Mesenchymal stem cell (in vitro differentiated cells and primary cell): ENCODE measurements around the gene BLMH.

Experiments used
- DNase-seq: peaks from one replicate; pipeline ENCODE4 v3.0.0-alpha.2; 2013
- H2AFZ ChIP-seq: one replicate; pipeline ENCODE4 v1.6.1; 2013; ENCODE audit warnings: low read depth, mild to moderate bottlenecking, control low read depth, inconsistent platforms, low read length, moderate library complexity
- H2AK5ac ChIP-seq: 2 replicates; pipeline ENCODE4 v1.6.1; 2013; ENCODE audit warnings: low read length, moderate library complexity, mild to moderate bottlenecking, inconsistent platforms; ENCODE audit not compliant: severe bottlenecking
- H2BK120ac ChIP-seq: one replicate; pipeline ENCODE4 v1.6.1; 2013; ENCODE audit warnings: low read depth, mild to moderate bottlenecking, inconsistent platforms, low read length, moderate library complexity
- H2BK12ac ChIP-seq, 2 experiments: one replicate each; pipeline ENCODE4 v1.6.1; 2013; ENCODE audit warnings: inconsistent platforms in 2 of 2, low read length in 2 of 2, mild to moderate bottlenecking in 2 of 2, moderate library complexity in 2 of 2, control low read depth in 1 of 2
- H2BK15ac ChIP-seq: one replicate; pipeline ENCODE4 v1.6.1; 2013; ENCODE audit warnings: mild to moderate bottlenecking, low read depth, inconsistent platforms; ENCODE audit not compliant: poor library complexity, severe bottlenecking
- H2BK5ac ChIP-seq: 2 replicates; pipeline ENCODE4 v1.6.1; 2013; ENCODE audit warnings: low read depth, mild to moderate bottlenecking, low read length, control low read depth, inconsistent platforms; ENCODE audit not compliant: poor library complexity, severe bottlenecking
- H3K14ac ChIP-seq, 2 experiments: one replicate each; pipeline ENCODE4 v1.6.1; 2013; ENCODE audit warnings: inconsistent platforms in 2 of 2, low read length in 2 of 2, control low read depth in 1 of 2, mild to moderate bottlenecking in 1 of 2, moderate library complexity in 1 of 2
- H3K18ac ChIP-seq, 2 experiments: one replicate each; pipeline ENCODE4 v1.6.1; 2013; ENCODE audit warnings: inconsistent platforms in 2 of 2, low read length in 2 of 2, control low read depth in 1 of 2, low read depth in 1 of 2, mild to moderate bottlenecking in 1 of 2
- H3K23ac ChIP-seq, 2 experiments: one replicate each; pipeline ENCODE4 v1.6.1; 2013; ENCODE audit warnings: inconsistent platforms in 2 of 2, low read length in 2 of 2, mild to moderate bottlenecking in 2 of 2, moderate library complexity in 2 of 2, control low read depth in 1 of 2
- H3K27ac ChIP-seq: 2 replicates; pipeline ENCODE4 v1.5.1; 2013; ENCODE audit warnings: mild to moderate bottlenecking, moderate library complexity, low read length, control low read depth, inconsistent platforms; ENCODE audit not compliant: poor library complexity, severe bottlenecking
- H3K27me3 ChIP-seq, 2 experiments: 2 replicates each; pipeline versions ENCODE4 v1.6.1 to v1.7.0; 2013; ENCODE audit warnings: low read length in 2 of 2, mild to moderate bottlenecking in 2 of 2, moderate library complexity in 2 of 2, control low read depth in 1 of 2, inconsistent platforms in 1 of 2; ENCODE audit not compliant: control insufficient read depth in 1 of 2, insufficient read depth in 1 of 2
- H3K36me3 ChIP-seq, 2 experiments: 2 replicates each; pipeline versions ENCODE4 v1.6.1 to v1.7.0; 2013; ENCODE audit warnings: low read length in 2 of 2, control low read depth in 1 of 2, inconsistent platforms in 1 of 2, low read depth in 1 of 2, mild to moderate bottlenecking in 1 of 2; ENCODE audit not compliant: insufficient read depth in 2 of 2, control insufficient read depth in 1 of 2
- H3K4ac ChIP-seq, 2 experiments: one replicate each; pipeline ENCODE4 v1.6.1; 2013; ENCODE audit warnings: inconsistent platforms in 2 of 2, low read length in 2 of 2, mild to moderate bottlenecking in 2 of 2, moderate library complexity in 2 of 2, control low read depth in 1 of 2, low read depth in 1 of 2
- H3K4me1 ChIP-seq: 2 replicates; pipeline ENCODE4 v1.6.1; 2013; ENCODE audit warnings: low read depth, low read length, control low read depth; ENCODE audit not compliant: control insufficient read depth, insufficient read depth
- H3K4me2 ChIP-seq: 2 replicates; pipeline ENCODE4 v1.6.1; 2013; ENCODE audit warnings: low read length, mild to moderate bottlenecking, inconsistent platforms; ENCODE audit not compliant: poor library complexity, severe bottlenecking
- H3K4me3 ChIP-seq, 2 experiments: 2 replicates each; pipeline versions ENCODE4 v1.5.1 to v1.7.0; 2013; ENCODE audit warnings: low read length in 2 of 2, mild to moderate bottlenecking in 2 of 2, control low read depth in 1 of 2, low read depth in 1 of 2; ENCODE audit not compliant: insufficient read depth in 1 of 2
- H3K79me1 ChIP-seq: replicated peaks from 2 replicates; pipeline ENCODE4 v1.6.1; 2013; ENCODE audit warnings: mild to moderate bottlenecking, control low read depth, low read length, inconsistent platforms; ENCODE audit not compliant: poor library complexity, severe bottlenecking
- H3K9ac ChIP-seq: 2 replicates; pipeline ENCODE4 v1.7.0; 2013; ENCODE audit warnings: mild to moderate bottlenecking, low read length, moderate library complexity
- H3K9me3 ChIP-seq: 2 replicates; pipeline ENCODE4 v1.7.0; 2013; ENCODE audit warnings: mild to moderate bottlenecking, low read length; ENCODE audit not compliant: control insufficient read depth
- H4K8ac ChIP-seq: one replicate; pipeline ENCODE4 v1.6.1; 2013; ENCODE audit warnings: inconsistent platforms, mild to moderate bottlenecking, low read length, moderate library complexity
- H4K91ac ChIP-seq: one replicate; pipeline ENCODE4 v1.6.1; 2013; ENCODE audit warnings: mild to moderate bottlenecking, low read length, inconsistent platforms
- WGBS: methylation state at CpG from one replicate; pipeline ENCODE4 v1.1.7; 2013; ENCODE audit warnings: mixed read lengths; 5-methylcytosine and 5-hydroxymethylcytosine counted together

The BLMH gene

DNA sequence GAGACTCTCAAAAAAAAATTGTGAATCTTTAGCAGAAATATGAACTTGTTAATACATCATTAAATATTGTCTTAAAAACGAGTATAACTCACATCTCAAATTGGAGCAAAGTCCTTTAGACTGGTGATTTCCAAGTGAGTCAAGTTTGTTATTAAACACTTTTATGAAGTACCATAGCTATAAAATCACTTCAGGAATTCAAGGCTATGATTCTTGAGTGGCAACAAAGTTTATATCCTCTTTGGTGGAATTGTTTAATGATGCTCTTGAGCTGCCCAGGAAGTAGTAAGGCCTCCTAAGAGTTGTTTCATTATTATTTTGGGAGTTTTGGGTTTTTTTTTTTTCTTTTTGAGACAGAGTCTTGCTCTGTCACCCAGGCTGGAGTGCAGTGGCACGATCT is 16.7 kb upstream of the BLMH start:
- Histone ChIP-seq H3K27ac (no peak overlapping the region), H3K36me3 (no peaks in the 10 kb centered on the region)

GRCh38 chr17:30304778-30305177 is 13.0 kb upstream of the BLMH start:
- Histone ChIP-seq H2AK5ac (no peak overlapping the region), H4K8ac (no peak overlapping the region), H3K36me3 (no peaks in the 10 kb centered on the region), H2BK12ac (no peak overlapping the region), H3K18ac (no peak overlapping the region), H4K91ac (no peak overlapping the region), H3K9me3 (no peaks in the 10 kb centered on the region), H3K4me1 (peaks cover 2% of the 10 kb centered on the region), H2AFZ (no peak overlapping the region), H3K14ac (no peak overlapping the region), H3K4me2 (no peak overlapping the region), H3K23ac (no peak overlapping the region), H3K4me3 (no peak overlapping the region), H2BK5ac (no peak overlapping the region), H3K4ac (no peak overlapping the region), H2BK120ac (no peak overlapping the region), H3K27ac (no peak overlapping the region), H3K27me3 (no peaks in the 10 kb centered on the region), H2BK15ac (no peak overlapping the region), H3K9ac (no peak overlapping the region), H3K79me1 (no peaks in the 10 kb centered on the region)
- WGBS, result 95% methylated on average over 1 of the region's 3 CpGs
- no peak for DNase-seq

More for the DNA sequence above, 16.7 kb upstream of the BLMH start:
- H3K4me3 ChIP-seq, result no peak overlapping the region
- H2BK12ac ChIP-seq, result no peak overlapping the region
- no peaks in the 10 kb centered on the region for H3K79me1 ChIP-seq
- H3K18ac ChIP-seq, result no peak overlapping the region
- H2BK5ac ChIP-seq, result no peak overlapping the region
- 80% methylated on average over 1 of the region's 2 CpGs for WGBS
- H2BK120ac ChIP-seq, result no peak overlapping the region
- no peak overlapping the region for H3K9ac ChIP-seq
- H2BK15ac ChIP-seq, result no peak overlapping the region
- no peak overlapping the region for H3K23ac ChIP-seq
- no peak overlapping the region for H4K91ac ChIP-seq
- H2AK5ac ChIP-seq, result no peak overlapping the region
- H3K27me3 ChIP-seq, result no peaks in the 10 kb centered on the region
- DNase-seq, result no peak
- H2AFZ ChIP-seq, result no peak overlapping the region
- no peak overlapping the region for H3K4ac ChIP-seq
- H3K9me3 ChIP-seq, result no peaks in the 10 kb centered on the region
- H3K4me1 ChIP-seq, result peaks cover 2% of the 10 kb centered on the region
- no peak overlapping the region for H4K8ac ChIP-seq
- no peak overlapping the region for H3K4me2 ChIP-seq
- H3K14ac ChIP-seq, result no peak overlapping the region

DNA sequence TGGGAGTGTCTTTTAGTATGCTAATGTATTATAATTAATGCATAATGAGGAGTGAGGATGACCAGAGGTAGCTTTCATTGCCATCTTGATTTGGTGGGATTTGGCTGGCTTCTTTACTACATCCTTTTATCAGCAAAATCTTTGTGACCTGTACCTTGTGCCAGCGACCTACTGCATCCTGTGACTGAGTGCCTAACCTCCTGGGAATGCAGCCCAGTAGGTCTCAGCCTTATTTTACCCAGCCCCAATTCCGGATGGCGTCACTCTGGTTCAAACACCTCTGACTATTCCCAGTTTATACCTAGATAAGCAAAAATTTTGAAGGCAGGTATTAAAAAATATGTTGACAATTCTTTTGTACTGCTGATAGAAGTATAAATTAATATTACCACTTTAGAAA is 10.5 kb upstream of the BLMH start:
- Histone ChIP-seq H3K27me3 (no peaks in the 10 kb centered on the region), H2BK5ac (no peak overlapping the region), H2BK120ac (no peak overlapping the region), H3K14ac (no peak overlapping the region), H2AK5ac (no peak overlapping the region), H3K9ac (no peak overlapping the region), H3K79me1 (no peaks in the 10 kb centered on the region), H3K27ac (no peak overlapping the region), H2AFZ (no peak overlapping the region), H3K36me3 (no peaks in the 10 kb centered on the region), H3K4me3 (no peak overlapping the region), H2BK15ac (no peak overlapping the region), H3K4me2 (no peak overlapping the region), H3K18ac (no peak overlapping the region), H3K23ac (no peak overlapping the region), H3K4ac (no peak overlapping the region), H2BK12ac (no peak overlapping the region), H3K4me1 (no peaks in the 10 kb centered on the region), H4K91ac (no peak overlapping the region), H4K8ac (no peak overlapping the region), H3K9me3 (no peaks in the 10 kb centered on the region)
- 91% methylated on average over 1 of the region's 3 CpGs for WGBS
- DNase-seq, result no peak

- H3K9me3 ChIP-seq, result no peaks in the 10 kb centered on the region
- no peak overlapping the region for H2BK15ac ChIP-seq
- H3K18ac ChIP-seq, result no peak overlapping the region
- H3K79me1 ChIP-seq, result no peaks in the 10 kb centered on the region
- no peak overlapping the region for H4K91ac ChIP-seq
- no peak overlapping the region for H3K23ac ChIP-seq
- H2BK12ac ChIP-seq, result no peak overlapping the region
- no peak for DNase-seq
- H3K9ac ChIP-seq, result no peak overlapping the region
- no peak overlapping the region for H2AFZ ChIP-seq
- H2AK5ac ChIP-seq, result no peak overlapping the region
- H3K4ac ChIP-seq, result no peak overlapping the region
- no peak overlapping the region for H2BK120ac ChIP-seq
- no peak overlapping the region for H3K27ac ChIP-seq
- no peak overlapping the region for H4K8ac ChIP-seq
- H3K14ac ChIP-seq, result no peak overlapping the region
- H3K4me2 ChIP-seq, result no peak overlapping the region
- no peaks in the 10 kb centered on the region for H3K36me3 ChIP-seq
- no peaks in the 10 kb centered on the region for H3K27me3 ChIP-seq
- H2BK5ac ChIP-seq, result no peak overlapping the region
- no peak overlapping the region for H3K4me3 ChIP-seq
- H3K4me1 ChIP-seq, result no peaks in the 10 kb centered on the region
Observed at GRCh38 chr17:30300818-30301217, 9.1 kb upstream of the BLMH start.
